ENCODE data around the gene GPR160.

The GPR160 gene

DNA sequence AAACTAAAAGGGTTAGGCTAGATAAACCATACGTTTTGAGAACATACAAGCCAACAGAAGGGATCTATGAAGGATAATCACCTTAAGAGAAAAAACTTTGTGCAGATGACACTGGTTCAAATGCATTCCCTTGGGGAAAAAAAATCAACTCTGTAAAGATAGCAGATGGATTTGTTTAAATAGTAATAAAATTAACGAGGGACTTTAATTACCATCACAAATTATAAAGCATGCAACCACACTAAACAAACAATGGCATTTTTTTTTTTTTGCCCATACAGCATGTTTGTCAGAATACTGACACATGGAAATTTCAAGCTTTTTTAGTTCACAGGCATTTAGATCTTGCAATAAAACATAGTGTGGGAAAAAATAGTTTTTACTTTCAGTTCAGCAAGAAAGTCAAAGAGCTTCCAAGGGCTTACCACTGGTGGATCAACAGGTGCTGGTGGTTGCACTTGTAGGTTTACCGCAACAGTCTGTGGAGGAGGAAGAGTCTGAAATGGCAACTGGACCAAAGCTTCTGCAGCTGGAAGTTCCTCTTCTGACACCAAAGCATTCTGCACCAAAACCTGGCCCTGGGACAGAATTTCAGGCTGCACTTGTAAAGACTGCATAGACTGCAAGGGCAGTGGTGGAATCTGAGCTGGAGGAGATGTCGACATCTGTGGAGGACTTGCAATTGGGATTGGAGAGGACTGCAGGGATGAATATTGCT, 90.6 kb downstream of the GPR160 start:
- DNase-seq: no peak

DNA sequence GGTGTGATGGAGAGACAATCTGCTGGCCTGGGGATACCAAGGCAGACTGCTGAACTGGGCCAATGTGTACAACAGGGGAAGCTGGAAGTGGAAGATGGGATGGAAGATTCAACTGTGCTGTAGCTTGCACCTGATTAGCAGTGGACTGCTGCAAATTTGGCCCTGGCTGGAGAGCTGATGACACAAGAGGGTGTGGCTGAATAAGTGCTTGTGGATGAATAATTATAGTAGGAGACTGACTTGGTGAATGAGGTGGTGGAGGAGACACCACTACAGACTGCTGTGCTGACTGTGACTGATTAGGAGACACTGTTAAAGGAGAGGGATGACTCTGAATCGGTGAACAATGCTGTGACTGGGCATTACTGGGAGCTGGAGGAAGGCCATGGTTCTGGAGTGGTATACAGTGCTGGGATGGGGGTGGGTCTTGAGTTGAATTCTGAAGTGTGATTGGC, 91.2 kb downstream of the GPR160 start:
- peak; percentile 37 for DNase-seq

DNA sequence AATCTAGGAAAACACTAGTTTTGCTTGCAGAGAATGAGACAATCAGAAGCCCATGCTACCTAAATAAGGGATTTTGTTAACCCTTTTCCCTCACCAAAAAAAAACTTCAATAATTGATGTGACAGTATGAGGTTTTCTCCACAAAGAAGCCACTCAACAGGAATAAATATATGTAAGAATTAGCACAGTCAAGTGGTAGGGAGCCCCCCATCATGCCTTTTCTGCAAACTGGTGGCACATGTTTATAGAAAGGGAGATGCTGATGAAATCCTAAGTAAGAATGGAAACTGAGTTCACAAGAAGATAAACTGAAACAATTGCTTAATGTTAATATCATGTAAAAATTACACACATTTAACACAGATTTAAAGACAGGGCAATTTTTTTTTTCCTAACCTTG, 92.7 kb downstream of the GPR160 start:
- DNase-seq: no peak

DNA sequence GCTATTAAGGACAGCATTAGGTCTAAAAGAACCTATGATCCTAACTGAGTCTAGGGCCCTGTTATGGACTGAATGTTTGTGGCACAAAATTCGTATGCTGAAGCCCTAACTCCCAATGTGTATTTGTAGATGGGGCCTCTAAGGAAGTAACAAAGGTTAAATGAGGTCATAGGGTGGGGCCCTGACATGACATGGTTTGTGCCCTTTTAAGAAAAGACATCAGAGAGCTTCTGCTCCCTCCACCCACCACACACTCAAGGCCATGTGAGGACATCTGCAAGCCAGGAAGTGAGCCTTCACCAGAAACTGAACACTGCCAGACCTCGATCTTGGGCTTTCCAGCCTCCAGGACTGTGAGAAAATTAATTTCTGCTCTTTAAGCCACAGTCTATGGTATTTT, 94.5 kb downstream of the GPR160 start:
- peak; percentile 62 for DNase-seq
